ENCODE data around the gene NAT8L. TPM values are rescaled to one million over a fixed set of nuclear protein-coding genes. Genes with fewer than 3 reads are reported as not detected.

NAT8L gene
- total RNA-seq, 1 donor from 2014 or later = 0.24 TPM

DNA sequence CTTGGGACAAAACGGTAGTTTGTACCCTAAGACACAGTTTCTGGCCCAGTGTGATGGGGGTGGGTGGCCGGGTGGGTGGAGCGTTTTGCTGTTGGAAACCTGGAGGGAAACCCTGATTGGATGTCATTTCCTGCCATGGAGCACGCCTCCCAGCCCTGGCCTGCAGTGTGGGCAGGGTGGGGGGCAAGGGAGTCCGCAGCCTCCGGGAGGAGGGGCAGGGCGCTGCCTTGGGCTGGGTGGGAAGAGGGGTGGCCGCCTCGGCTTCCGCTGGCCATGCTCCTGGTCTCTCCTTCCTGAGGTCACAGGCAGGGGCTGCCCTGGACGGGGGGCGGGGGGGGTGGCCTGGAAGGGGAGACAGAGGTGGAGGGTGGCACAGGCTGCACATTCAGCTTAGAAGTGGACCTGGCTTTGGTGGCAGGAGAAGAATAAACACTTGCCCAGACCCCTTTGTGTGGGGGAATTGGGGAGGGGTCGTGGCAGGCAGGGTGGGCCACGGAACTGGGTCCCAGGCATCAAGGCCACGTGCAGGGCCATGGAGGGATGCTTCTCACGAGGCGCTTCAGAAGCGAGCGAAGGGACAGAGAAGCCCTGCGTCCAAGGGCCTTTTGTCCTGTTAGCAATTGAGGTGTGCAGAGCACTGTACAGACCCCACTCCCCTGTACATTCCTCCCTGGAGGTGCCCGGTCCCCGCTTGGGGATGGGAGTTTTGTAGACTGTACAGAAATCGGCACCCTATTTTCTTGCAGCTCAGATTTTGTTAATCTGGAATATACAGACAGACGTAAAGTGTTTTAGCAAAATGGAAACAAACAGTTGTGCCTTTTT, 6.2 kb downstream of the NAT8L start:
- Mint-ChIP-seq H3K27me3 (peaks cover 3% of the 10 kb centered on the region), H3K36me3 (ENCODE audit: low read depth) (no peaks in the 10 kb centered on the region), H3K27ac (no peak overlapping the region), H3K9me3 (no peaks in the 10 kb centered on the region), H3K4me1 (no peaks in the 10 kb centered on the region), H3K4me3 (no peak overlapping the region)
- CTCF ChIA-PET = no interaction called here
- DNase-seq (no peak), ATAC-seq (ENCODE audit: low read depth) (no peak)
- POLR2A ChIA-PET = no interaction called here
- intact Hi-C loops (cut with micrococcal nuclease) = no loop called here
- TF ChIP-seq CTCF (IDR thresholded peaks at IDR 0.05) = no peak

- no peak overlapping the region for H3K27ac Mint-ChIP-seq
Measured at GRCh38 chr4:2066011-2066551, 7.0 kb downstream of the NAT8L start.

GRCh38 chr4:2066571-2067445, 7.7 kb downstream of the NAT8L start:
- ChIA-PET CTCF (no interaction called here), POLR2A (no interaction called here)
- Mint-ChIP-seq H3K9me3 (no peaks in the 10 kb centered on the region), H3K4me3 (no peak overlapping the region), H3K27ac (no peak overlapping the region), H3K4me1 (no peaks in the 10 kb centered on the region), H3K27me3 (peaks cover 3% of the 10 kb centered on the region), H3K36me3 (ENCODE audit: low read depth) (no peaks in the 10 kb centered on the region)
- DNase-seq (no peak), ATAC-seq (ENCODE audit: low read depth) (no peak)
- no peak for TF ChIP-seq CTCF (IDR thresholded peaks at IDR 0.05)
- intact Hi-C loops (cut with micrococcal nuclease) = no loop called here

More at GRCh38 chr4:2066011-2066551, 7.0 kb downstream of the NAT8L start:
- ChIA-PET CTCF (no interaction called here), POLR2A (no interaction called here)
- Mint-ChIP-seq H3K27me3 (peaks cover 3% of the 10 kb centered on the region), H3K4me3 (no peak overlapping the region), H3K4me1 (no peaks in the 10 kb centered on the region), H3K36me3 (ENCODE audit: low read depth) (no peaks in the 10 kb centered on the region), H3K9me3 (no peaks in the 10 kb centered on the region)
- no peak for TF ChIP-seq CTCF (IDR thresholded peaks at IDR 0.05)
- no peak for DNase-seq
- ATAC-seq (ENCODE audit: low read depth) = no peak
- intact Hi-C loops (cut with micrococcal nuclease) = no loop called here

- Mint-ChIP-seq H3K4me1 (no peaks in the 10 kb centered on the region), H3K36me3 (ENCODE audit: low read depth) (no peaks in the 10 kb centered on the region), H3K4me3 (no peak overlapping the region), H3K27ac (no peak overlapping the region), H3K27me3 (no peaks in the 10 kb centered on the region), H3K9me3 (no peaks in the 10 kb centered on the region)
- ChIA-PET CTCF (no interaction called here), POLR2A (no interaction called here)
- no peak for TF ChIP-seq CTCF (IDR thresholded peaks at IDR 0.05)
- no peak for ATAC-seq (ENCODE audit: low read depth)
- intact Hi-C loops (cut with micrococcal nuclease) = no loop called here
- DNase-seq = no peak
Measured at GRCh38 chr4:2067446-2068197, 8.5 kb downstream of the NAT8L start.

DNA sequence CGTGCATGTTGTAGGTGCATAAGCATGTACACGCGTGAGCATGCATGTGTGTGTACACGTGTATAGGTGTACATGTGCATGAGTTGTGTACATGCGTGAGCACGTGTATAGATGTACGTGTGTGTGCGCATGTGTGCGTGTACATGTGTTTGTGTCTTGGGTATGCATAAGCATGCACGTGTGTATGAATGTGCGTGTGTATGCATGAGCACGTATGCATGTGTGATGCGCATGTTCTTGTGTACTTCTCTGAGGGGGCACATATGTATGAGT, 9.0 kb downstream of the NAT8L start:
- no peak for DNase-seq
- CTCF ChIA-PET = no interaction called here
- H3K27ac Mint-ChIP-seq = no peak overlapping the region
- no peaks in the 10 kb centered on the region for H3K36me3 Mint-ChIP-seq (ENCODE audit: low read depth)
- no peaks in the 10 kb centered on the region for H3K9me3 Mint-ChIP-seq
- TF ChIP-seq CTCF (IDR thresholded peaks at IDR 0.05) = no peak
- H3K27me3 Mint-ChIP-seq = no peaks in the 10 kb centered on the region
- intact Hi-C loops (cut with micrococcal nuclease) = no loop called here
- H3K4me3 Mint-ChIP-seq = no peak overlapping the region
- no peak for ATAC-seq (ENCODE audit: low read depth)
- H3K4me1 Mint-ChIP-seq = no peaks in the 10 kb centered on the region
- POLR2A ChIA-PET = no interaction called here
